GM11168 (cell line): ENCODE measurements around the gene SYT14.
"Not testable (repeated sequence)": the region's sequence is repeated elsewhere in the genome, so short reads cannot be mapped to it uniquely, and the experiment has no call there.

Source experiments
- in situ Hi-C: fragments of 300-500 bp; cut with MboI; formaldehyde crosslinking; loops from one replicate; pipeline ENCODE4 v1.12.0; 2022; ENCODE audit warnings: low sequenced_read_pairs; ENCODE audit not compliant: unreplicated experiment

The SYT14 gene

DNA sequence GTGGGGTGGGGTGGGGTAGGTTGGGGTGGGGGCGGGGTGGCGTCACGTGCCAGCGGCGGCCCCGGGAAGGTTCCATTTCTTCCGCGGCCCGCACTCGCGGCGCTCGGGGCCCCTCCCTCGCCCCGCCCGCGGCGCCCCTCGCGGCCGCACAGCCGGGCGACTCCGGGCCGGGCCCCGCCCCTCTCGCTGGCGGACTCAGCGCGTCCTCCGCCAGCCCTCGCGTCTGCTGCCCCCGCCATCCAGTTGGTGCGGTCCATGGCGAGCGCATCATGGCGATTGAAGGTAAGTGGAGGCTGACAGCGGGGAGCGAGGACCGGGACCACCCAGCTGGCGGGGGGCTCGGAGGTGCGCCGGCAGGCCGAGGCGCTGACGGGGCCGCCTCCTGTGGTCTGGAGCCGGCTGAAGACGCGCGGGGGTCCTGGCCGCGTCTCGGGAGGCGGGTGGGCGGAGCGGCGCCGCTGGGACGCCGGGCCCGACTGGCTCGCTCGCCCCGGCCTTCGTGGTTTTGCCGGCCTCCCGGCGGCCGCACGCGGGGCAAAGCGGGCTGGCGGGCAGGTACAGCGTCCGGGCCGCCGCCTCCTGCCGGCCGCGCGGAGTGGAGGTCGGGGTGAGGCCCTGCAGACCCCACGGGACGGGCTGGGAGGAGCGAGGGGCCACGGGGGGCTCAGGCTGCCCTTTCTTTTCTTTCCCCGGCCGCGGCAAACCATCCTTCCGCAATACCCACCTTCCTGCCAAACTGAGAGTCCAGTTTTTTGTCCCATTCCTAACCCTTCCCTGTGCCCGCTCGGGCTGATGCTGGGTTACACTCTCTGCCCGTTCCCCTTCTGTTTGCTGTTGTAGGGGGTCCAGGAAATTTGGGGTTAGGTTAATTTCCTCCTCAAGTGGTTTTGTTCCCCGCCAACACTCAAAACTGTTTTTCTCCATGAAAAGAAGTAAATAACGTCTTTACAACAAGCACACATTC is at the start of gene SYT14:
Gene SYT14, plus strand, starts transcription at position 222 of the 964 bp plus-strand sequence. Its CDS starts 48 bp downstream, at position 270.
- in situ Hi-C loops: no loop called here

DNA sequence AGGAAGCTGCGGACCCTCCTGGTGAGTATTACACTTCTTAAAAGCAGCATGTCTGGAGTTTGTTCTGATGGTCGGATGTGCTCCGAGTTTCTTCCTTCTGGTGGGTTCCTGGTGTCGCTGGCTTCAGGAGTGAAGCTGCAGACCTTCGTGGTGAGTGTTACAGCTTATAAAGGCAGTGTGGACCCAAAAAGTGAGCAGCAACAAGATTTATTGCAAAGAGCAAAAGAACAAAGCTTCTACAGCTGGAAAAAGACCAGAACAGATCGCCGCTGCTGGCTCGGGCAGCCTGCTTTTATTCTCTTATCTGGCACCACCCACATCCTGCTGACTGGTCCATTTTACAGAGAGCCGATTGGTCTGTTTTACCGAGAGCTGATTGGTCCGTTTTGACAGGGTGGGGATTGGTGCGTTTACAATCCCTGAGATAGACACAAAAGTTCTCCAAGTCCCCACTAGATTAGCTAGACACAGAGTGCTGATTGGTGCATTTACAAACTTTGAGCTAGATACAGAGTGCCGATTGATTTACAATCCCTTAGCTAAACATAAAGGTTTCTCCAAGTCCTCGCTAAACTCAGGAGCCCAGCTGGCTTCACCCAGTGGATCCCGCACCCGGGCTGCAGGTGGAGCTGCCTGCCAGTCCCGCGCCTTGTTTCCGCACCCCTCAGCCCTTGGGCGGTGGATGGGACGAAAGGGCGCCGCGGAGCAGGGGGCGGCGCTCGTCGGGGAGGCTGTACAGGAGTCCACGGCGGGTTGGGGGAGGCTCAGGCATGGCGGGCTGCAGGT is 49.5 kb upstream of the SYT14 start:
- in situ Hi-C loops: not testable (repeated sequence)

DNA sequence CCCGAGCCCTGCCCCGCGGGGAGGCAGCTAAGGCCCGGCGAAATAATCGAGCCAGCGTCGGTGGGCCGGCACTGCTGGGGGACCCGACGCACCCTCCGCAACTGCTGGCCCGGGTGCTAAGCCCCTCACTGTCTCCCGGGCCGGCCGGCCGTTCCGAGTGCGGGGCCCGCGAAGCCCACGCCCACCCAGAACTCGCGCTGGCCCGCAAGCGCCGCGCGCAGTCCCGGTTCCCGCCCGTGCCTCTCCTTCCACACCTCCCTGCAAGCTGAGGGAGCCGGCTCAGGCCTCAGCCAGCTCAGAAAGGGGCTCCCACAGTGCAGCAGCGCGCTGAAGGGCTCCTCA is 49.0 kb upstream of the SYT14 start:
- in situ Hi-C loops: no loop called here

DNA sequence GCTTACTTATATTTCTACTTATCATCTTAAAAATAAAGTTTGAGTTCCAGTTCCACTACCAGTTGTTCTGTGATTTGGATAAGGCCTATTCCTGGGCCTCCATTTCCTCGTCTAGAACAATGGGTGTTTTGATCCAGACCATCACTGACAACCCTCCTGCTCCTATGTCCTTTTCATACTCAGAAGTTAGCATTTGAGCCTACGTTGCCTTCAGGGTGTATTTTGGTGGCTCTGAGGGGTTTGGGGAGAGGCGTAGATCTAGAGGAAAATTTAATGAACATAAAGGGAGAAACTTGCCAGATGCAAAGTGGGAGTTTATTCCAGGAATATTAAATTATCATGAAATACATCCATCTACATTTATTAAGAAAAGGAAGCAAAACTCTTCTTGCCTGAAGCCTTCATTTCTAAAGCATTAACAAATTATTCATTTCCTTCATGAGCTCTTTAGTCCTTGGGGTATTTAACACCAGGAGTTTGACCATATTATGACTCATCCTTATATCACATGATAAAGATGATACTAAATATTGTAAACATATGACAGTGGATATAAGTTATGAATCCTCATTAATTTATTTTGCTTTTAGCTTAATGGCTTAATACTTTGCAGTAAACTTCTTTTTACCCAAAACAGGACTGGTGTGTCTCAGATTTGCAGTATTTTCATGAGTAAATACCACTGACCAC is 47.2 kb upstream of the SYT14 start:
- in situ Hi-C loops: no loop called here

DNA sequence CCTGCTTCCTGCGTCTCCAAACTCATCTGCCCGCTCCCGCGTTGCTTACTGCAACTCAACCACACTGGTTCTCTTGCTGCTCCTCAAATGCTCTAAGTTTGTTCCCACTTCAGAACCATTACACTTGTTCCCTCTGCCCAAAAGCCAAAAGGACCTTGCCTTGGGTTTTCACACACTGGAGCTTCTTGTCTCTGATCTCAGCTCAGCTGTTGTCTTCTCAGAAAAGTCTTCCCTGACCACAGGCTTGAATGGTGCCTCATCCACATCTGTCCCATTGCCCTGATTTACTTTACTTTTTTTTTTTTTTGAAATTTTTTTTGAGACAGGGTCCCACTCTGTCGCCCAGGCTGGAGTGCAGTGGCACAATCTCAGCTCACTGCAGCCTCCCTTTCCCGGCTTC is 44.3 kb upstream of the SYT14 start:
- in situ Hi-C loops: no loop called here

GRCh38 chr1:209895709-209896108 is 42.3 kb upstream of the SYT14 start:
- in situ Hi-C loops: no loop called here

GRCh38 chr1:209896346-209896745 is 41.7 kb upstream of the SYT14 start:
- in situ Hi-C loops: no loop called here

GRCh38 chr1:209898271-209898670 is 39.7 kb upstream of the SYT14 start:
- in situ Hi-C loops: not testable (repeated sequence)

DNA sequence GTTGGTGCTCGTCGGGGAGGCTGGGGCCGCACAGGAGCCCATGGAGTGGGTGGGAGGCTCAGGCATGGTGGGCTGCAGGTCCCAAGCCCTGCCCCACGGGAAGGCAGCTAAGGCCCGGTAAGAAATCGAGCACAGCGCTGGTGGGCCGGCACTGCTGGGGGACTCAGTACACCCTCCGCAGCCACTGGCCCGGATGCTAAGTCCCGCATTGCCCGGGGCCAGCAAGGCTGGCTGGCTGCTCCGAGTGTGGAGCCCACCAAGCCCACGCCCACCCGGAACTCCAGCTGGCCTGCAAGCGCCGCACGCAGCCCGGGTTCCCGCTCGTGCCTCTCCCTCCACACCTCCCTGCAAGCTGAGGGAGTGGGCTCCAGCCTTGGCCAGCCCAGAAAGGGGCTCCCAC is 39.2 kb upstream of the SYT14 start:
- in situ Hi-C loops: not testable (repeated sequence)

GRCh38 chr1:209899948-209900347 is 38.1 kb upstream of the SYT14 start:
- in situ Hi-C loops: no loop called here

DNA sequence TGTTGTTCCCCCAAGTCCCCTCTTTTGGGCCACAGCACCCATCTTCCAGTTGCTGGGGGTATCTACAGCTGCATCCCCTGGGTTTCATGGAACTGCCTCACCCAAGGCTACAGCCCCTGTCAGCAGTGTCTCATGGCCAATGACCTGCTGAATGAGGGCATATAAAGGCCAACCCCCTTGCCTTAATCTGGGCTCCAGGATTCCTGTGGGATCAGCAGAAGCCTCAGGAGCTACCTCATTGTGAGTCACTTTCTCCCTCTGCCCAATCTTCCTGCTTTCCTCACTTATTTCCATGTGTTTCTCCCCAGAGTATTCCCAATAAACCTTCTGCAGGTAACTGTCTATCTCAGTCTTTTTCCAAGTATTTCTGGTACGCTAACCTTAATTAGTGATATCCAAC is 37.3 kb upstream of the SYT14 start:
- in situ Hi-C loops: no loop called here

DNA sequence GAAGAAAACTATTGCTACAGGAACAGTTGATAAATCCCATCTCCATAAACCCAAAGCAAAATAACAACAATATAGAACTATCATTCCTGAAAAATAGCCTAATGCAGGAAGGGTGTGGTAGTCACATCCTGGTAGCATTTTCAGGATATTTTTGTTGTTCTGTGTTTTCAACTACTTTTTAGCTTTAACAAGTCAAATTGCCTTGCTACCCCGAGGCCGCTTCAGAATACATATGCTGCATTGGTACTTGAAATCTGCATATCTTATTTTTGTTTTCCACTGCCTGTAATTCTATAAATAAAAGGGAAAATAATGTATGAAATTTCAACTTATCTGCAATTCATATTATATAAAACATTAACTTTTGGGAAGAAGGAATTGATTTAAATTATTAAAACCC is 36.8 kb upstream of the SYT14 start:
- in situ Hi-C loops: no loop called here

DNA sequence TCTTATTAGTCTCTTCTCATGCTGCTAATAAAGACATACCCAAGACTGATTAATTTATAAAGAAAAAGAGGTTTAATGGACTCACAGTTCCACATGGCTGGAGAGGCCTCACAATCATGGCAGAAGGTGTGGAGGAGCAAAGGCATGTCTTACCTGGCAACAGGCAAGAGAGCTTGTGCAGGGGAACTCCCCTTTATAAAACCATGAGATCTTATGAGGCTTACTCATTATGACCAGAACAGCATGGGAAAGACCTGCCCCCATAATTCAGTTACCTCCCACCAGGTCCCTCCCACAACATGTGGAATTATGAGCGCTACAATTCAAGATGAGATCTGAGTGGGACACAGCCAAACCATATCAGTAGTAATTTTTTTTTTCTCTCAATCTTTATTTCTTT is 33.2 kb upstream of the SYT14 start:
- in situ Hi-C loops: not testable (repeated sequence)

GRCh38 chr1:209911746-209912145 is 26.3 kb upstream of the SYT14 start:
- in situ Hi-C loops: no loop called here

DNA sequence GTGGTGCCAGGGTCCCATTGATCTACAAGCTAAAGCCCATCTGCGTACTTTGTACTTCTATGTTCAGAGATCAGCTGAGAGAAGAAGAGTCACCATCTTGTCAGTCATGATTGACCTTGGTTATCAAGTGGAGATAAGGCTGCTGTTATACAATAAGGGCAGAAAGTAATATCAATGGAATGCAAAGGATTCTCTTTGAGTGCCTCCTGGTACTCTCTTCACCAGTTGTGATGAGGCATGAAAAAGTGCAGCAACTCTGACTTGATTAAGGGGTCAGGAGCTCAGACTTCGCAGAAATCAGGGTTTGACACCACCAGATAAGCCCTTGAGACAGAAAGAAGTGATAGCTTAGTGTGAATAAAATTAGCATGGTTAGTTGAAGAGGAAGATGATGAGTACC is 25.7 kb upstream of the SYT14 start:
- in situ Hi-C loops: no loop called here

DNA sequence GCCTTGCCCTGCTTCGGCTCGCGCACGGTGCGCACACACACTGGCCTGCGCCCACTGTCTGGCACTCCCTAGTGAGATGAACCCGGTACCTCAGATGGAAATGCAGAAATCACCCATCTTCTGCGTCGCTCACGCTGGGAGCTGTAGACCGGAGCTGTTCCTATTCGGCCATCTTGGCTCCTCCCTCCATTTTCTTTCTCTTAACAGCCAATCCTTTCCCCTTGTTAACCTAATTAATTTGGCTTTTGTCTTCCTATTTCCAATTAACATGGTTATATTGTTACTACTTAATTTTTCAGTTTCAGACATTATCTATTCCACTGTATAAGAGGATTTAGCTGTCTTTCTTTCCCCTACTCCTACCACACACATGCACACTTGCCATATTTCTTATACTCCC is 18.4 kb upstream of the SYT14 start:
- in situ Hi-C loops: not testable (repeated sequence)

DNA sequence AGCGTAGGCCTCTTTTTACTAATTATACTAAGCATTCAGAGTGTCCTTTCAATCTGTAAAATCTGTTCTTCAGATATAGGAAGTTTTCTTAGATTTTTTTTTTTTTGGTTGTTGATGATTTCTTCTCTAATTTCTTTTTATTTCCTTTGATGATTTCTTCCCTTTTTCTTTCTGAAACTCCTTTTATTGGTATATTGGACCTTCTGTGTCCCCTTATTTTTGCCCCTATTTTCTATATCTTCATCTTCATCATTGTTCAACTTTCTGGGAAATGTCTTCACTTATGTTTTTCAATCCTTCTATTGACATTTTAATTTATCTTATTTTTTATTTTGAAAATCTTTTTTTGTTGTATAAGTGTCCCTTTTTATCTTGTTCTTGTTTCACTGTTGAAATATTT is 17.2 kb upstream of the SYT14 start:
- in situ Hi-C loops: no loop called here

DNA sequence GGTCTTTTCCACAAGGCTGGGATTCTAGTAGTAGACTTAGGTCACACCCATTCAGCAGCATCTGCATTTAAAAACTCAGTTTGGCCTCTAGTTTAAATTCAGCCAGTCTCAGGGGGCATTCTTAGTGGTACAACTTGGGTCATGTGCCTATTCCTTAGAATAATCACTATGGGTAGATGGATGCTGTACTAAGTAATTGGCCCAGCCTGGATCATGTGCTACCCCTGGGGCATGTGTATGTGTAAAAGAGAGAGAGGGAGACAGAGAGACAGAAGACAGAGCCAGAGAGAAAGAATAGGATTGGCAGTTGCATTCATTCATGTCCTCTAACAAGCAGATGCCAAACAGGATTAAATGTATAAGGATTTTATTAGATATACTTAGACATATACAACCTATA is 13.6 kb upstream of the SYT14 start:
- in situ Hi-C loops: no loop called here

DNA sequence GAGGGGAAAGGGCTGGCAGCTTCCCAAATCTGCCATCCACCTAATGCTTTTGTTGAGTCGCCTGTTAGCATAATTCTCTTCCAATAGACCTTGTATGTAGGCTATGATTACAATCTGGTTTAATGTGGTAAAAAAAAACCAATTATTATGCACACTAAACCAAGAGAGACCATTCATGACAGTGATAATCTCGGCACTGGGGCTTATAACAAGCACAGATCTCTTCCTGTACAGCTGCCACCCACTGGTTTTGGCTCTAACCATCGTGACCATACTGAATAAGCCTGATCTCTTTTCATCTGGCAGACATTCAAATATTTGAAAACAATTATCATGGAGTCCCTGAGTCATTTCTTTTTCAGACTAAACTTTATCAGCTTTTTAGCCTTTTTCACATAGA is 12.0 kb upstream of the SYT14 start:
- in situ Hi-C loops: no loop called here

DNA sequence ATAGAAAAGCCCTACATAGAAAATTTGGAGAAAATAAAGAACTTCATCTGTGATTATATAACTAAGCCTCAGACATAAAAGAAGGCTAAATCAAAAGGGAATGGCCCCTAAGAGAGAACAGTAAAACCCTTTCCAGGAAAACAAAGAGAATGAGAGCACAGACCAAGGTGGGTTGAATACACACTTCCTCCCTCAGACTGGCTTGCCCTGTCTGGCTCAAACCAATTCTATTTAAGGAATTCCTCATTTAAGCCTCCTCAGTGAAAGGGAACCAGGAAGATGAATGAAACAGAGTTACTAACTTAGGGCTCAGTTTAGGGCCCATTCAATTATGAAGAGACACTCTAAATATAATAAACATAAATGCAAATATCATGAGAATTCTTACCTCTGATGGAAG is 10.6 kb upstream of the SYT14 start:
- in situ Hi-C loops: no loop called here

DNA sequence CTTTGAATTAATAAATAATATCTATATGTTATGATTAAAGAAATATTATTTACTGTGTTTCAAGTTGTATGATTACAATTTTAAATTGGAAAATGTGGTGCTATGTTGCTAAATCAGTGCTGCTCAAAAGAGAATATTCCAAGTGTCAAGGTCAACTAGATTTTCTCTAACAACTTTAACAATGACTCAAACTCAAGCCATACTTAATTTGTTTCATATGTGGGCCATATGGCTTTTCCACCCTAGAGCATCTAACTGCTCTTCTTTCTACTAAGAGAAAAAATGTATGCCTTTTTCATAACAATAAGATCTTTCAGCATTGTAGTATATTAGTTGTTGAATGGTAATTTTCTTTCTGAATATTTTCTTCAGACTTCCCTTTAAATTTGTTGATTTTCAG is 8.3 kb upstream of the SYT14 start:
- in situ Hi-C loops: no loop called here
